GM23248 (cell line): Measurements from ENCODE around the gene KRTAP10-3. TPM values are rescaled to one million over a fixed set of nuclear protein-coding genes. Genes with fewer than 3 reads are reported as not detected.

Source experiments
- DNase-seq: peaks from one replicate; pipeline ENCODE4 v3.0.0-alpha.2; 2015
- H2AFZ ChIP-seq: fragments of 200-600 bp; sonication (generic); 2 replicates; pipeline ENCODE4 v1.6.1; 2016; ENCODE audit warnings: antibody characterized with exemption
- H3F3A ChIP-seq: fragments of 200-600 bp; sonication (generic); 2 replicates; pipeline ENCODE4 v1.6.1; 2016; ENCODE audit warnings: mild to moderate bottlenecking, antibody characterized with exemption, mixed run types; ENCODE audit not compliant: insufficient read depth
- H3K27ac ChIP-seq: fragments of 200-600 bp; sonication (generic); 2 replicates; pipeline ENCODE4 v1.5.1; 2016; ENCODE audit warnings: mild to moderate bottlenecking
- H3K27me3 ChIP-seq: fragments of 200-600 bp; sonication (generic); replicated peaks from 2 replicates; pipeline ENCODE4 v1.6.1; 2016; ENCODE audit warnings: mild to moderate bottlenecking; ENCODE audit not compliant: insufficient read depth
- H3K36me3 ChIP-seq: fragments of 200-600 bp; sonication (generic); 2 replicates; pipeline ENCODE4 v1.6.1; 2016; ENCODE audit warnings: low read depth, mild to moderate bottlenecking
- H3K4me1 ChIP-seq: fragments of 200-600 bp; sonication (generic); 2 replicates; pipeline ENCODE4 v1.6.1; 2016; ENCODE audit warnings: mild to moderate bottlenecking; ENCODE audit not compliant: insufficient read depth
- H3K4me2 ChIP-seq: fragments of 200-600 bp; sonication (generic); one replicate; pipeline ENCODE4 v1.6.1; 2016; ENCODE audit warnings: mild to moderate bottlenecking; ENCODE audit not compliant: unreplicated experiment
- H3K4me3 ChIP-seq: fragments of 200-600 bp; sonication (generic); 2 replicates; pipeline ENCODE4 v1.5.1; 2016; ENCODE audit warnings: mild to moderate bottlenecking
- H3K79me2 ChIP-seq: fragments of 200-600 bp; sonication (generic); 2 replicates; pipeline ENCODE4 v1.6.1; 2016; ENCODE audit warnings: mild to moderate bottlenecking; ENCODE audit not compliant: insufficient read depth
- H3K9ac ChIP-seq: fragments of 200-600 bp; sonication (generic); 2 replicates; pipeline ENCODE4 v1.6.1; 2016; ENCODE audit warnings: mild to moderate bottlenecking
- H3K9me2 ChIP-seq: fragments of 200-600 bp; sonication (generic); 2 replicates; pipeline ENCODE4 v1.6.1; 2016; ENCODE audit warnings: mixed run types, mild to moderate bottlenecking, moderate library complexity; ENCODE audit not compliant: insufficient read depth
- H3K9me3 ChIP-seq: fragments of 200-600 bp; sonication (generic); one replicate; pipeline ENCODE4 v1.6.1; 2017; ENCODE audit warnings: low read depth
- H4K20me1 ChIP-seq: fragments of 200-600 bp; sonication (generic); 2 replicates; pipeline ENCODE4 v1.6.0; 2016; ENCODE audit not compliant: insufficient read depth
- EZH2 ChIP-seq: fragments of 200-600 bp; sonication (generic); IDR thresholded peaks from 2 replicates; pipeline ENCODE4 v1.6.1; 2018; ENCODE audit warnings: antibody characterized with exemption, mild to moderate bottlenecking; ENCODE audit not compliant: insufficient read depth, poor library complexity, severe bottlenecking
- EZH2phosphoT487 ChIP-seq: fragments of 200-600 bp; sonication (generic); IDR thresholded peaks from 2 replicates; pipeline ENCODE4 v1.6.1; 2018; ENCODE audit warnings: antibody characterized with exemption, moderate library complexity, mild to moderate bottlenecking, low read depth; ENCODE audit not compliant: insufficient read depth
- WGBS, 2 experiments: methylation state at CpG; one replicate each; pipeline ENCODE4 v1.1.6; 2015 to 2017; ENCODE audit warnings: low lambda C conversion rate in 2 of 2, low coverage in 1 of 2; ENCODE audit errors: missing lambda C conversion rate in 2 of 2; 5-methylcytosine and 5-hydroxymethylcytosine counted together
- in situ Hi-C: fragments of 300-500 bp; cut with MboI; formaldehyde crosslinking; loops from 2 replicates; pipeline ENCODE4 v1.15.0; 2020
- polyA plus RNA-seq: library from polyadenylated mRNA; unstranded; fragments of >200 nt; fragmentation: Nextera tagmentation; extraction: Ambion mirVana; gene quantifications from 2 replicates; pipeline ENCODE4 v1.2.1, GENCODE V29; 2016
- total RNA-seq: library from RNA; depleted of rRNA; stranded (reverse); fragments of >200 nt; shearing (Covaris generic); gene quantifications from 2 replicates; pipeline ENCODE4 v1.2.3, GENCODE V29; 2014

The KRTAP10-3 gene
- total and polyA plus RNA-seq, 2 experiments from 2014 or later = not detected

DNA sequence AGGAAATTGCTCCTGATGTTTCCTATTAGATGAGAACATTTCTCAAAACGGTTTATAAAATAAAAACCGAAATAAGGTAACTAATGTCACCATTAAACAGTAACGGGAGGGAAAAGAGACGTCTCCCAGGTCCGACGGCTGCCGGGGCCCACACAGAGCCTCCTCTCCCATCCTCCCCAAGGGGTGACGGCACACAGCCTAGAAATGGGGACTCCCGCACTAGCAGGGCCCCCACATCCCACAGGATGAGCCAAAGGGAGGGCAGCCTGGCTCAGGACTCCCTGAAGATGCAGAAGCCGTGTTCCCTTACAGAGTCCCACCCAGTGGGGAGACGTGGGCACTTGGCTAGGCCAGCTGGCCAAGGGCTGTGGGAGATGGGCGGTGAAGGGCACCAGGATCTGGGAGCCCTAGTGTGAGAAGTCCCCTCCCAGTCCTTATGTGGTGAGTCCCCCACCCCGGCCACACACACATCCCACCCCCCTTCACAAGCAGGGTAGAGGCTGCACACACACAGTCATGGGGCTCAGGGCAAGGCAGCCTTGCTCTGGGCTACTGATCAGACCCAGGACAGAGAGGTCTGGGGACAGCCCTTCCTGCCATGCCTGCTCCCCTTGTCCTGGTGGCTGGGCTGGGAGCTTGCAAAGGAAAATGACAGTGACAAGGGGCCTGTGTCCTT lies 3.3 kb downstream of the KRTAP10-3 start:
- H3K27ac ChIP-seq = no peak overlapping the region
- no peaks in the 10 kb centered on the region for H3K36me3 ChIP-seq
- H3K4me2 ChIP-seq = no peak overlapping the region
- no peaks in the 10 kb centered on the region for H4K20me1 ChIP-seq
- H3K9ac ChIP-seq = no peak overlapping the region
- no peaks in the 10 kb centered on the region for H3K79me2 ChIP-seq
- no peaks in the 10 kb centered on the region for H3K9me3 ChIP-seq
- no peaks in the 10 kb centered on the region for H3K4me1 ChIP-seq
- no peak overlapping the region for H2AFZ ChIP-seq
- whole genome bisulfite sequencing, 2 experiments = 27 to 28% methylated on average over 10 to 13 of the region's 13 CpGs
- no peaks in the 10 kb centered on the region for H3K9me2 ChIP-seq
- DNase-seq = no peak
- no peaks in the 10 kb centered on the region for H3F3A ChIP-seq
- TF ChIP-seq EZH2phosphoT487 = no peak
- no peak for TF ChIP-seq EZH2
- in situ Hi-C loops = no loop called here
- H3K4me3 ChIP-seq = no peak overlapping the region
- peaks cover 35% of the 10 kb centered on the region for H3K27me3 ChIP-seq

GRCh38 chr21:44552681-44553080 lies 5.9 kb downstream of the KRTAP10-3 start:
- Histone ChIP-seq H3K27me3 (peaks cover 48% of the 10 kb centered on the region), H3K9ac (no peak overlapping the region), H3F3A (no peaks in the 10 kb centered on the region), H3K4me2 (no peak overlapping the region), H3K4me1 (no peaks in the 10 kb centered on the region), H3K79me2 (no peaks in the 10 kb centered on the region), H3K9me2 (no peaks in the 10 kb centered on the region), H3K36me3 (no peaks in the 10 kb centered on the region), H4K20me1 (no peaks in the 10 kb centered on the region), H2AFZ (no peak overlapping the region), H3K4me3 (no peak overlapping the region), H3K27ac (no peak overlapping the region), H3K9me3 (no peaks in the 10 kb centered on the region)
- DNase-seq = no peak
- TF ChIP-seq EZH2phosphoT487 (no peak), EZH2 (no peak)
- 36 to 42% methylated on average over 13 of the region's 13 CpGs for WGBS, 2 experiments
- in situ Hi-C loops = no loop called here

DNA sequence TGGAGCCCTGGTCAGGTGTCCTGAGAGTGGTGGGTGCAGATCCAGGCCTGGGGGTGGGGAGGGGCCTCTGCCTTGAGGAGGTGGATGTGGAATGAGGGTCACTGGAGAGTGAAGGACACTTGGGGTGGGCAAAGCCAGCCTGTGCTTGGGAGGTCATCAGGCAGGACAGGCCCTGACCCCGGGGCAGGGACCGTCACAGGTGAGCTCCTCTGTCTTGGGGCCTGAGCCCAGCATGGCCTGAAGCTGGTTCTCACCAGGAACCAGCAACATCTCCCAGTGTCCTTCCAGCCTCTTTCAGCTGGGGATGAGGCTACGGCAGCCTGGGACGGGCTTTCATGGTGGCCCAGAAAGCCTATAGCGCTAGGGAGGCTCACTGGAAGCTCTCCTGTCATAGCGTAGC lies 6.5 kb downstream of the KRTAP10-3 start:
- no peaks in the 10 kb centered on the region for H4K20me1 ChIP-seq
- H3F3A ChIP-seq = no peaks in the 10 kb centered on the region
- no peaks in the 10 kb centered on the region for H3K9me2 ChIP-seq
- no peak overlapping the region for H3K27ac ChIP-seq
- H3K4me1 ChIP-seq = no peaks in the 10 kb centered on the region
- TF ChIP-seq EZH2phosphoT487 = no peak
- no peak for TF ChIP-seq EZH2
- peaks cover 48% of the 10 kb centered on the region for H3K27me3 ChIP-seq
- no peak overlapping the region for H3K9ac ChIP-seq
- 67 to 74% methylated on average over 5 to 6 of the region's 6 CpGs for WGBS, 2 experiments
- H2AFZ ChIP-seq = no peak overlapping the region
- no peaks in the 10 kb centered on the region for H3K79me2 ChIP-seq
- no peaks in the 10 kb centered on the region for H3K9me3 ChIP-seq
- no peak for DNase-seq
- in situ Hi-C loops = no loop called here
- no peak overlapping the region for H3K4me3 ChIP-seq
- H3K4me2 ChIP-seq = no peak overlapping the region
- no peaks in the 10 kb centered on the region for H3K36me3 ChIP-seq

DNA sequence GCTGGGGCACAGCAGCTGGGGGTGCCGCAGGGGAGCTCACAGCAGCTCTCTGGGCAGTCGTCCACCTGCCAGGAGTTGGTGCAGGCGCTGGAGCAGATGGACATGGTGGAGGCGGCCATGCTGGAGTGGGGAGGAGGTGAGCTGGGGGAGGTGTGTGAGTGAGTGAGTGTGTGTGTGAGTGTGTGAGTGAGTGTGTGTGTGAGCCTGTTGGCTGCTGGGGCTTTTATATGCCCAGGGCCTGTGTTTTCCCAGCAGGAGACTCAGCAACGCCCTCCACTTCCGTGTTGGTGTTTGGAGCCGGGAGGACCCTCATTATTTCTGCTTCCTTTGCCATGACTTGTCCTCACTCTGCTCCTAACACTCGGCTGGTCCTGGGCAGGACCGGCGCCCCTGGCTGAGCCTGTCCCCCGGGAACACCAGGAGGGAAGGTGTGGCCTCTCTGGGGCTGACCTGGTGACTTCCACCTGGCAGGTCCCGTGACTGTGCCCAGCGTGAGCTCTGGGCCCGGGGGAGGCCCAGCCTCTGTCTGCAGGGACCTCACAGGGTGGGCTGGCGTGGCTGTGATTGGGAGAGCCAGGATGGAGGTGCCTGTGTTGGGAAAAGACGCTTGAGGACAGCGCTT lies 7.1 kb downstream of the KRTAP10-3 start, which contains the start of gene KRTAP10-2:
KRTAP10-2 (minus strand) TSS at position 166 of the 622 bp plus-strand sequence; CDS start at position 119, 47 bp downstream.
- no peaks in the 10 kb centered on the region for H3K9me3 ChIP-seq

More for the DNA sequence above, 7.1 kb downstream of the KRTAP10-3 start, which contains the start of gene KRTAP10-2:
- WGBS, 2 experiments = 22 to 25% methylated on average over 15 to 17 of the region's 17 CpGs
- Histone ChIP-seq H3K9ac (no peak within 1 kb of the TSS), H4K20me1 (no peaks in the 10 kb centered on the region), H2AFZ (no peak within 1 kb of the TSS), H3K79me2 (no peaks in the 10 kb centered on the region), H3F3A (no peaks in the 10 kb centered on the region), H3K4me1 (no peaks in the 10 kb centered on the region), H3K27ac (no peak within 1 kb of the TSS), H3K4me2 (no peak within 1 kb of the TSS), H3K36me3 (no peaks in the 10 kb centered on the region), H3K27me3 (peaks cover 41% of the 10 kb centered on the region), H3K9me2 (no peaks in the 10 kb centered on the region), H3K4me3 (no peak within 1 kb of the TSS)
- in situ Hi-C loops = no loop called here
- TF ChIP-seq EZH2 = no peak
- DNase-seq = no peak
